ENCODE results near the gene DSC1.
"Not testable (repeated sequence)": the region's sequence is repeated elsewhere in the genome, so short reads cannot be mapped to it uniquely, and the experiment has no call there.

- not testable (repeated sequence) for TF ChIP-seq CTCF, POLR2A (IDR thresholded peaks at IDR 0.05)
These were observed 39.5 kb downstream of the DSC1 start for GRCh38 chr18:31123125-31123524.
